ENCODE results near the gene OLIG1.

The OLIG1 gene

DNA sequence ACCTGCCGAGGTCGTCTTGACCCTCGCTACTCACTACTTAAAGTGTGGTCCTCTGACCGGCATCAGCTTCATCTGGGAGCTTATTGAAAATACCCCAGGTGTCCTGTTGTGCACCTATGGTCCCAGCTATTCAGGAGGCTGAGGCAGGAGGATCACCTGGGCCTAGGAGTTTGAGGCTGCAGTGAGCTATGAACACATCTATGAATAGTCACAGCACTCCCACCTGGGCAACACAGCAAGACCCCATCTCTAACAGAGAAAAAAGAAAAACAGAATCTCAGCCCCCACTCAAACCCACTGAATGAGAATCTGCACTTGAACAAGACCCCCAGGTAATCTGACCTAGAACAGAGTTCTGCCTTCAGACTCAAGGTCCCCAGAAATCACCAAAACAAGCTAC, 8.7 kb upstream of the OLIG1 start:
- DNase-seq (ENCODE audit: low read depth in 1 of 2, low spot score in 1 of 2) = no peak

DNA sequence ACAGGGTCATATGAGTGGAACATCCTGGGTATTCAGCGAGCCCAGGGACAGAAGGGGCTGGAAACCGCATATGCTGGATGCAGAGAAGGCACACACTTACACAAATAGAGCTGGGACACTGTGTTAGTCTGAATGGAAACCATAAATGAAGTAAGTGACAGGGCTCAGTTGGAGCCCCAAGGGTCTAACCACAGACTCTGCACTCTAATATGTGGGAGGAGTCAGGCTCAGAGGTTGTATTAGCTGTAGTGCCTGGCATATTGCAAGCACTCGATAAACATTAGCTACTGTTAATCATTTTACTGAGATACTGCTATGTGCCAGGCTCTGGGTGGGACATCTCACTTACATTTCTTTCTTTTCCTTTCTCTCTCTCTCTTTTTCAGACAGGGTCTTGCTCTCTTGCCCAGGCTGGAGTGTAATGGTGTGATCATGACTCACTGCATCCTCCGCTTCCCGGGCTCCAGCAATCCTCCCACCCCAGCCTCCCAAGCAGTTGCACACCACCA, 6.5 kb upstream of the OLIG1 start:
- no peak for DNase-seq (ENCODE audit: low read depth in 1 of 2, low spot score in 1 of 2)

DNA sequence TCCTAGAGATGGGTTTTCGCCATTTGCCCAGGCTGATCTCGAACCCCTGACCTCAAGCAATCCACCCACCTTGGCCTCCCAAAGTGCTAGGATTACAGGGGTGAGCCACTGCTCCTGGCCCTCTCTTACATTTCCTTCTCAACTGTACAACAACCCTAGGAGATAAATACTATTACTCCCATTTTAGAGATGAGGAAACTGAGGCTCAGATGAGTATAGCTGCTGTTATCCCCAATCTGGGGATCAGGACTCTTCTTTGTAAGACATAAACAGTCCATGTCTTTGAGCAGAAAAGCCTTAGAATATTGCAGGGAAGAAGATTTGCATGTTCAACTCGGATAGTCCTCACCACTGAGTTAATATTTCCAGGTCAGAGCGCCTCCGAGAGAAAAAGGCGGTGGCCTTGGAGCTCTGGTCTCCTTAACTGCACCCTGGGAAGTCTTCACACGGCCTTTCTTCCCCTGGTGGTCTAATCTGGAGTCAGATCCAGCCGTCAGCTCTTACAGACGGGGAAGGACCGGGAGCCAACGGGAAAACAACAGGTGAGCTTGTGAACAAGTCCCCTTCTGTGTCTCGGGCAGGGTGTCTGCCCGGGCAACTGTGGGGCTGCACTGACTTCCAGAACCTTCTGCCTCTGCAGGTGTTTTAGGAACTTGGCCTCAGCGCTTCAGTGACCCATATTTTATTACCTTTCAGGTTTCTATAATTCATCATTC, 5.9 kb upstream of the OLIG1 start:
- no peak for DNase-seq (ENCODE audit: low read depth in 1 of 2, low spot score in 1 of 2)

DNA sequence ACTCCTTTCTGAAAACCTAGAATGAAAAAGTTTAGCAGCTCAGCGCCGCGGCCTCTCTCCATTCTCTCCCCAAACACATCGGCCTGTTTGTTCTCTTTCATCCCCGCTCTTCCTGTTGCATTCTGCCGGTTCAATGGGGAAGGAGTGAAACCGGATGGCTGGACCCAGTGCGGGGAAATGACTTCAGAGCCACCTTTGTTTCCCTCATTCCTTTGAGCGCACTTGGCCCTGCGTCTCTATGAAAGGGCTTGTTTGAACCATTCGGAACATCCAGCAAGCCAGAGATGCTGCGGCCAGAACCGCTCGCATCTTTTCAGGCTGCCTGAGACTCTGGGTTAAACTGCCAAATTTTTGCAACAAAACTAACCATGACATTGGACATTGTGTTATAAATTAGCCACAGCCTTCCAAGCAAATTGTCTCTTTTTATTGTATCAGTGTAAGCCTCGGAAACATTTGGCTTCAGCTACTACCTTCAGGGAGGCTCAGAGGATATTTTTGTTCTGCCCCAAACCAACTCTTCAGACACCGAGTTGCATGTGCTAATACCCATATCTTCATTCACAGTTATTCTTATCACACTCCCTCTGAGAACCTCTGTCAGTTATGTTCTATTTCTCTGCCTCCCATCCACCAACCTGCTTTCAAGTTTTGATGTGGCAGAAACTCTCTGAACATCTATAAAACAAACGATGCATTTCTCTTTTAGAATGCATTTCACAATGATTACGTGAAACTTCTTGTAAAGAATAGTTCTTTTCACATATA, 5.1 kb upstream of the OLIG1 start:
- no peak for DNase-seq (ENCODE audit: low read depth in 1 of 2, low spot score in 1 of 2)

DNA sequence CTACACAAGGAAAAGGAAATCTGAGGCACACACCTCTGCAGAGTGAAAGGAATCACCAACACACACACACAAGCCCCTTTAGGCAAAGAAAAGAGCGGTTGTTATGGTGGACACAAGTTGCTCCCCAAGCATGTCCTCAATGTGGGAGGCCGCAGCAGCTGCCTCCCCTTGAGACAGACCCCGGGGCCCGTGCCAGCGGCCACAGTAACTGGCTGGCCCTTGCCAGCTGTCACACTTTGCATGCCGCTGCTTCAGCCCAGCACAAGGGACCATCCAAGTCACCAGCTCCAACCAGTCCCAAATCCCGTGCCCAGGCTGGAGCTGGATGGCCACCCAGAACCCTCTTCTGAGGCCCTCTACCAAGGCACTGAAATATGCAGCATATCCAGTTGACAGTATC, 2.9 kb upstream of the OLIG1 start:
- no peak for DNase-seq (ENCODE audit: low read depth in 1 of 2, low spot score in 1 of 2)

DNA sequence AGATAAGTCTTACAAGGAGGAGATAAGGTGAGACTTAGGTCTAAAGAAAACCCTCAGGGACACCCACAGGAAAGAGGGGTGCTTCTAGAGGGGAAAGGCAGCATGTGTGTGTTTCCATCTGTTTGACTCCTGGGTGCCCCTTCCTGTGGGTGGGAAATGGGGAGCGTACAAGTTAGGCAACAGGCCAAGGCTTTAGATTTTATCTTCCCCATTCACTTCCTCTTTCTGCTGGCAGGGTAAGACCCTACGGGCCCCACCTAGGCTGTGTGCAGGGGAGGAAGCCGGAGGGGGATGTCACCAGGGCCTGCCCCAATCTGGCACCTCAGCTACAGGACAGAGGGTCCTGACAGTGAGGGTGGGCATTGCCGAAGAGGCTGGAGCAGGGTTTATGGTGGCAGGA, 2.5 kb upstream of the OLIG1 start:
- no peak for DNase-seq (ENCODE audit: low read depth in 1 of 2, low spot score in 1 of 2)

DNA sequence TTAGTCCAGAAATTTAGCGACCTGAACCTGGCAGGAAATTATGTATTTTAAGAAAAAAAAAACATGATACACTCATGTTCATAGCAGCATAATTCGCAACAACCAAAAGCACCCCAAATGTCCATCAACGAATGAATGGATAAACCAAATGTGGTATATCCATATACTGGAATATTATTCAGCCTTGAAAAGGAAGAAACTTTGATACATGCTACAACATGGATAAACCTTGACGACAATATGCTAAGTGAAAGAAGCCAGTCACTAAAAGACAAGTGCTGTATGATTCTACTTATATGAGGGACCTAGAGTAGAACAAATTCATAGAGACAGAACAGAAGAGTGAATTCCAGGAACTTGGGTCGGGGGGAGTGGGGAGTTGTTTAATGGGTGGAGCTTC, 698 bp upstream of the OLIG1 start:
- no peak for DNase-seq (ENCODE audit: low read depth in 1 of 2, low spot score in 1 of 2)

DNA sequence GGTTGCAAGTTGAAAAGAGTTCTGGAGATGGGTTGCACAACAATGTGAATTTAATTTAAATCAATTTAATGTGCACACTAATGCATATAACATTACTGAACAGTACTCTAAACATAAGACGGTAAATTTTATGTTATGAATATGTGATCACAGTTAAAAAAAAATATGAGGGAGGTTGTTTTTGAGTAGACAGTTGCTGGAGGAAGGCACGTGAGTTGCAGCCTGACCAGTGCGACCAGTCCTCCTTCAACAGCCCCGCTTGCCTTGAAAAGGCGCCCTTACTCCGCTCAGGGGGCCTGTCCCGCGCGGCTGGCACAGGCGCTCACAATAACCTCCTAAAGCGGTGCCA, 322 bp upstream of the OLIG1 start:
- no peak for DNase-seq (ENCODE audit: low read depth in 1 of 2, low spot score in 1 of 2)

DNA sequence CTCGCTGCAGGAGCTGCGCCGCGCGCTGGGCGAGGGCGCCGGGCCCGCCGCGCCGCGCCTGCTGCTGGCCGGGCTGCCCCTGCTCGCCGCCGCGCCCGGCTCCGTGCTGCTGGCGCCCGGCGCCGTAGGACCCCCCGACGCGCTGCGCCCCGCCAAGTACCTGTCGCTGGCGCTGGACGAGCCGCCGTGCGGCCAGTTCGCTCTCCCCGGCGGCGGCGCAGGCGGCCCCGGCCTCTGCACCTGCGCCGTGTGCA, 730 bp downstream of the OLIG1 start:
- DNase-seq (ENCODE audit: low read depth in 1 of 2, low spot score in 1 of 2) = no peak

DNA sequence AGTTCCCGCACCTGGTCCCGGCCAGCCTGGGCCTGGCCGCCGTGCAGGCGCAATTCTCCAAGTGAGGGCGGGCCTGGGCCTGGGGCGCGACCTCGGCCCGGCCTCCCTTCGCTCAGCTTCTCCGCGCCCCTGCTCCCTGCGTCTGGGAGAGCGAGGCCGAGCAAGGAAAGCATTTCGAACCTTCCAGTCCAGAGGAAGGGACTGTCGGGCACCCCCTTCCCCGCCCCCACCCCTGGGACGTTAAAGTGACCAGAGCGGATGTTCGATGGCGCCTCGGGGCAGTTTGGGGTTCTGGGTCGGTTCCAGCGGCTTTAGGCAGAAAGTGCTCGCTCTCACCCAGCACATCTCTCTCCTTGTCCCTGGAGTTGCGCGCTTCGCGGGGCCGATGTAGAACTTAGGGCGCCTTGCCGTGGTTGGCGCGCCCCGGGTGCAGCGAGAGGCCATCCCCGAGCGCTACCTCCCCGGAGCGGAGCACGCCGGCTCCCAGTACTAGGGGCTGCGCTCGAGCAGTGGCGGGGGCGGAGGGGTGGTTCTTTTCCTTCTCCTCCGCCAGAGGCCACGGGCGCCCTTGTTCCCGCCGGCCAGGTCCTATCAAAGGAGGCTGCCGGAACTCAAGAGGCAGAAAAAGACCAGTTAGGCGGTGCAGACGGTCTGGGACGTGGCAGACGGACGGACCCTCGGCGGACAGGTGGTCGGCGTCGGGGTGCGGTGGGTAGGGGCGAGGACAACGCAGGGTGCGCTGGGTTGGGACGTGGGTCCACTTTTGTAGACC, 1.2 kb downstream of the OLIG1 start:
- no peak for DNase-seq (ENCODE audit: low read depth in 1 of 2, low spot score in 1 of 2)

DNA sequence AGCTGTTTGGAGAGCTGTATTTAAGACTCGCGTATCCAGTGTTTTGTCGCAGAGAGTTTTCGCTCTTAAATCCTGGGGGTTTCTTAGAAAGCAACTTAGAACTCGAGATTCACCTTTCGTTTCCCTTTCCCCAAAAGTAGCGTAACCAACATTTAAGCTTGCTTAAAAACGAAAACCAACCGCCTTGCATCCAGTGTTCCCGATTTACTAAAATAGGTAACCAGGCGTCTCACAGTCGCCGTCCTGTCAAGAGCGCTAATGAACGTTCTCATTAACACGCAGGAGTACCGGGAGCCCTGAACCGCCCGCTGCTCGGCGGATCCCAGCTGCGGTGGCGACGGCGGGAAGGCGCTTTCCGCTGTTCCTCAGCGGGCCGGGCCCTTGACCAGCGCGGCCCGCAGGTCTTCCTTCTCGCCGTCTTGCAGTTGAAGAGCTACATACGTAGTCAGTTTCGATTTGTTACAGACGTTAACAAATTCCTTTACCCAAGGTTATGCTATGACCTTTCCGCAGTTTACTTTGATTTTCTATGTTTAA, 1.9 kb downstream of the OLIG1 start:
- no peak for DNase-seq (ENCODE audit: low read depth in 1 of 2, low spot score in 1 of 2)

DNA sequence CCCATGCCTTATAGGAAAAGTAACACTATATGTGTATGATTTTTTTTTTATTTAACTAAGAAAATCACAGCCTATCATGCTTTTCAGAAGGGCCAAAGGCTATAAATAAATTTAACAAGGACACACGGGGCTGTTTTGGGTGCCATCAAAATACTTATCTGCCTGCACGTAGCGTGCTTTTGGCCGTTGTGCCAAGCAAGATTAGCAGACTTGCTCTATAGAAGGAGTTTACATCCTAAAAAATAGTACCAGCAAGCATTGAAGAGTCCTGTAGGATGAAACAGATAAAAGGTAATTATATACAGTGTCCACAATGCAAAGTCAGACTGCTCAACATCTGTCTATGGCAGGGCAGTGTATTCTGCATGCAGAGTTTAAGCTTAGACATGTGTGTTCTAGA, 3.7 kb downstream of the OLIG1 start:
- no peak for DNase-seq (ENCODE audit: low read depth in 1 of 2, low spot score in 1 of 2)

DNA sequence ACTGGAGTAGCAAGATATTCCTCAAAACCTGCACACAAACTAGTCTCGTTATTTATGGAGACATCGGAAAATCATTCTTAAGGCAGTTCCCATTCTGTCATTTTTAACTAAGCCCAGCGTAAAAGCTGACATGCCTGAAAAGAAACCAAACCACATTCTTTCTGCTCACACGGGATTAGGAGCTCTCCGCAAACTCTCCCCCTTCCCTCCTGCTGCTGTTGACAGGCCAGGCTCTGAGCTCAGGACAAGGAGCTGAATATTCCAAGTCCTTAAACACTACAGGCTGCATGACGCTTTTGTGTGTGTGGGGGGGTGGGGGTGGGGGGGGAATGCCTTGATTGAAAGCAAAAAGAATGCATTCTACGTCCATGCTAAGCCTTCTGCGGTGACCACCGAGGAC, 5.2 kb downstream of the OLIG1 start:
- no peak for DNase-seq (ENCODE audit: low read depth in 1 of 2, low spot score in 1 of 2)

DNA sequence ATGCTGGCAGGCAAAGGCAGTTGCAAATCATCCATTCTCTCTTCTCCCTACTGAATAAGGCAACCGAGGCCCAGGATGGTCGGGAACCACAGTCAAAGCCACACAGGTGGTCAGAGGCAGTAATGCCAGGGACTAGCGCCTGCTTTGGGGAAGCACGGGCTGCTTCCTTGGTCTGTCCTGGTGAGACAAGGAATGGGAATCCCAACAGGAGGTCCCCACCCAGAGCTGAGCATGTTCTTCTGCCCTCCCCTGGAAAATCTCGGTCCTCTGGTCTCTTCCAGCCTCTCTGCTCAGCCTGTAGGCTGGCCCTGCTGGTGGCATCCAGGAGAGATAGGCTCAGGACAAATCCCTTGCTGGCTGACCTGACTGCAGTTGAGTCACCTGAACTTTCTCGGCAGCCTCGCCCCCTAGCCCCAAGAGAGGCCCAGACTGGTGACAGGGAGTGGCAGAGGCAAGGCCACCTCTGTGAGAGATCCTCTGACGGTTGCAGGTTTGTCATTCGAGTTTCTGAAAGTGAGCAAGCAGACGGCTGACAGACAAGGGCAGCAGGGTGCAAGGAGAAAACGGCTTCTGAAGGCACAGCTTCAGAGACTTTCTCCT, 5.8 kb downstream of the OLIG1 start:
- no peak for DNase-seq (ENCODE audit: low read depth in 1 of 2, low spot score in 1 of 2)

DNA sequence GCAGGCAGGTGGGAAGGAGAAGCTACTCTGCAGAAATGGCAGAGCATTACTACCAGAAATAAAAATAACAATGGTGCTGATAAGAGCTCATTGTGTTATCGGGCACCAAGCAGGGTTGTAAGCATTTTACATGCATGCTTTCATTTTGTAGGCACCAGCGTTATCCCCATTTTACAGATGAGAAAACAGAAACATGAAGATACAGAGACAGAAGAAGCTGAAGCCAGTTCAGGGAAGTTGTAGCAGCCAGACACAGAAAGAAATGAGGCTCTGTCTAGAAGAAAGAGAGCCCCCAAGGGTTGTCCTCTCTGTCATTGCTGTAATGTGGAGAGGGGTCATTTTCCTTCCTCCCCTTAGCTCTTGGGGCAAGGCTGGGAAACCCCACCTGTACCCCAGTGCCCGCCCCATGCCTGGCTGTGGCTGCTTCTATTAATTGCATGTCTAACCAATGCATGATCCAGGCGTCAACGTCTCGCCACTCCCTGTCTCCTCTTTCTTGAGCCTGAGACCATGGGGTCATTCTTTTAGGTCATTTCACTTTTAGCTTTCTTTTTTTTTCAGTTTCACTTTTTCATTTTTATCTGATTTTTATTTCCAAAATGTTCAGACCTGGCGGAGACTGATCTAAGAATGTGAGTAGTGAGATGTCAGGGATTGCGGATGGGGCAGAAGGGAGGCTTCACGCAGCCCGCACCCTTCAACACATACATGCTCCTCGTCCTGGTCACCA, 6.8 kb downstream of the OLIG1 start:
- DNase-seq (ENCODE audit: low read depth in 1 of 2, low spot score in 1 of 2) = no peak

DNA sequence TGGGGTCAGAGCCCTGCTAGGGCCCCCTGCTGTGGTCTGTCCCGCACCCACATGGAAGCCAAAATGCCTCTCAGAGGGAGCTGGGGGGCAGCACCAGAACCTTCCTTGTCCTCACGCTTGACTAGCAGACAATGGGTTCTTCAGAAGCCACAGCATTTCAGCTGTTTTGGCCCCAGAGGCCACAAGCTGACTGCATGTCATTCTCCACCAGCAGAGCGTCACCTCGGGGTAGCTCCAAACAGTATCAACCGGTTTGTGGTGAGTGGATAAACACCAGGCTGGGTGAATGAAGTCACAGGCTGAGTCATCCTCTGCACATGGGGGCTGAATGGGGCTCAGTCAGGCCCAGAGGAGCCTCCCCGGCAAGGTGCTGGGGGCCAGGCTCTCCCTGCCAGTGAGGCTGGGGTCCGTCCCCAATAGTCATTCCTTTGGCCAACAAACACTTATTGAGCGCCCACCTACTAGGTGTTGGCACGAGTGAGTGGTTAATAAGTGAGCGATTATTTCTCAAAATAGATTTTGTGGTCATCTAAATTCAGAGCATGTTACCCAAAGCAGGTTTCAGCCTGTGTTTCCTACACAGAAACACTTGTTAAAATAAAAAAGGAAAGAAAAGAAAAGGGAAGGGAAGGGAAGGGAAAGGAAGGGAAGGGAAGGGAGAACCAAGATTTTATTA, 9.1 kb downstream of the OLIG1 start:
- no peak for DNase-seq (ENCODE audit: low read depth in 1 of 2, low spot score in 1 of 2)

DNA sequence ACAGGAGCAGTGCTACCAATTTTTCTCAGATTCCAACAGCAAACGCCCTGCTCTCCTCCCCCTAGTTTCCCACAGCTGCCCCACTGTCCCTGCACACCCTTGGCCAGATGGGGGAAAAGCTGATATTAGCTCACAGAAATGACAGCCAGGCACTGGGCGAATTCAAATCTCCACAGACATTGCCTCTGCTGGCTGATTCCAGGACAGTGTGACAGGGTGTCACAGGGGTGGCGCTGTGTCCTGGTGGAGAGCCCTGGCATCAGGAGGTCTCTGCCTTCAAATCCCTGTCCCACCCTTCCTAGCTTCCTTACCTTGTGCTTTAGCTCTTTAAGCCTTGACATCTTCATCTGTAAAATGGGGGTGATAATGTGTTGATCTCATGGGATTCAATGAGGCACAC, 10.4 kb downstream of the OLIG1 start:
- DNase-seq (ENCODE audit: low read depth in 1 of 2, low spot score in 1 of 2) = no peak

DNA sequence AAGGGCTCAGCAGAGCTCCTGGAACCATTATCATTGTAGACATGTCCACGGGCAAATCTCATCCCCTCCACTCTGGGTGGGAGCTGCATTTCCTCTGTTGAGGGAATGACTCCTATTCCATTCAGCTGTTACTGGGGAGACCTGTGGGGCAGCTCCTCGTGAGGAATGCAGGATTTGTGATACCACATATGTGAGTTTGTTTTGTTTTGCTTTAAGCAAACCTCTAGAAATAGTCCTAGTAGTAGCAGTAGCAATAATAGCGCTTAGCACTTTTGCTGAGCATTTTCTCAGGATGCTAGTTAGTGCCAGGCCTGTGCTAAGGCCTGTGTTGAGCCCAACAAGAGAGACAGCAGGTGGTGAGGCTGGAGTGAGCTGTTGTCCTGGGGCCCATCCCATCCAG, 10.8 kb downstream of the OLIG1 start:
- no peak for DNase-seq (ENCODE audit: low read depth in 1 of 2, low spot score in 1 of 2)

DNA sequence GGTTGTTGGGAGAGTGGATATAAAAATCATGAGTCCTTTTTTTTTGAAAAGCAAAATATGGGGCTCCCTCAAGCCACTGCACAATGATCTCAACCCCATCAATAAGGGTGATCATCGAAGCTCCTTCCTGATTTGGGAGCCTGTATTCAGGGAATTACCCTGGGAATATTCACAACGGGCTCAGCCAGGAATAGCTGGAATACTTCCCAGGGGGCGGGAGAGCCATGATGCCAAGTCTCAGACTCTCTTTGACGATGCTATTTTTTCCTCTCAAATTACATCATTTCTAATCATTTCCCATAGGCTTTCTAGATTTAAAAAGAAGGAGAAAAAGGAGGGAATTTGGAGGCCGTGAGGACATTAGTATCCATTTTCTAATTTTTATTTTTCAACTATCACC, 18.4 kb downstream of the OLIG1 start:
- no peak for DNase-seq (ENCODE audit: low read depth in 1 of 2, low spot score in 1 of 2)

DNA sequence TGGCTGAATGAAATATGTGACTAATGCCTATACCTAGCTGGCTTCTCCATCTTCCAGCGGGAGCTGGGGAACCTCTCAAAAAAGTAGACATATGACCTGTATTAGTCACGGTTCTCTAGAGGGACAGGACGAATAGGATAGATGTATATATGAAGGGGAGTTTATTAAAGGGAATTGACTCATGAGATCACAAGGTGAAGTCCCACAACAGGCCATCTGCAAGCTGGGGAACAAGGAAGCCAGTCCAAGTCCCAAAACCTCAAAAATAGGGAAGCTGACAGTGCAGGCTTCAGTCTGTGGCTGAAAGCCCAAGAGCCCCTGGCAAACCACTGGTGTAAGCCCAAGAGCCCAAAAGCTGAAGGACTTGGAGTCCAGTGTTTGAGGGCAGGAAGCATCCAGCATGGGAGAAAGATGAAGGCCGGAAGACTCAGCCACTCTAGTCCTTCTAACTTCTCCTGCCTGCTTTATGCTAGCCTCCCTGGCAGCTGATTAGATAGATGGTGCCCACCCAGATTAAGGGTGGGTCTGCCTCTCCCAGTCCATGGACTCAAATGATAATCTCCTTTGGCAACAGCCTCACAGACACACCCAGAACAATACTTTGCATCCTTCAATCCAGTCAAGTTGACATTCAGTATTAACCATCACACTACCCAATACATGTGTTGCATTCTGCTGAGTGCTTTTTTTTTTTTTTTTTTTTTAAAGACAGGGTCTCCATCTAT, 19.6 kb downstream of the OLIG1 start:
- no peak for DNase-seq (ENCODE audit: low read depth in 1 of 2, low spot score in 1 of 2)

Measured in activated T-helper 1 cell treated with anti-CD3 and anti-CD28 coated beads, Interleukin-2, amount 50 U/mL, for 16 hours (primary cell).